Pancreas (tissue), 10 donors: ENCODE results near the gene BICD1. TPM values are rescaled to one million over a fixed set of nuclear protein-coding genes. Genes with fewer than 3 reads are reported as not detected.

Source experiments
- ATAC-seq, 4 donors: fragments of 200-7000 bp; cut with Tn5 transposase; one replicate each; pipeline versions ENCODE4 v1.8.0 to v1.9.1; 2020; ENCODE audit warnings: mild to moderate bottlenecking in 4 of 4, moderate library complexity in 4 of 4
- DNase-seq, 6 donors: peaks; one replicate each; pipeline ENCODE4 v3.0.0-alpha.2; 2020
- FAIRE-seq: peaks from 2 replicates; lab custom pipeline; 2012; peaks lifted over from hg19 to GRCh38; lab: Jason Lieb, UNC
- H3K27ac ChIP-seq, 4 donors: fragments of 200-600 bp; sonication (generic); 1 replicate in 3 of 4; 2 replicates in 1 of 4; pipeline versions ENCODE4 v1.5.0 to v1.8.0; 2020
- H3K27me3 ChIP-seq, 4 donors: fragments of 200-600 bp; one replicate each; pipeline ENCODE4 v1.8.0; 2021
- H3K36me3 ChIP-seq, 3 donors: fragments of 200-600 bp; sonication (generic) in 1 of 3; one replicate each; pipeline versions ENCODE4 v1.5.0 to v1.8.0; 2020 to 2021
- H3K4me1 ChIP-seq, 3 donors: fragments of 200-600 bp; one replicate each; pipeline ENCODE4 v1.8.0; 2021
- H3K4me3 ChIP-seq, 4 donors: fragments of 200-600 bp; sonication (generic) in 2 of 4; one replicate each; pipeline versions ENCODE4 v1.5.0 to v1.8.0; 2020 to 2021
- H3K9me3 ChIP-seq, 4 donors: fragments of 200-600 bp; one replicate each; pipeline ENCODE4 v1.8.0; 2021
- CTCF ChIP-seq, 4 donors: fragments of 200-600 bp; sonication (generic) in 3 of 4; IDR thresholded peaks; one replicate each; pipeline versions ENCODE4 v1.5.0 to v1.8.0; 2021; ENCODE audit warnings: antibody characterized with exemption in 4 of 4
- WGBS, 2 donors: extraction: QIAGEN DNeasy Blood & Tissue Kit; methylation state at CpG; one replicate each; pipeline ENCODE4 v1.1.7; 2013; 5-methylcytosine and 5-hydroxymethylcytosine counted together
- intact Hi-C, 3 donors: fragments of 100-400 bp; cut with DNase I; formaldehyde crosslinking; loops; one replicate each; pipeline versions ENCODE4 v1.11.1 to v1.14.2; 2022
- polyA plus RNA-seq, 2 donors: library from polyadenylated mRNA; stranded (reverse); fragments of 200-250 nt; gene quantifications; one replicate each; pipeline ENCODE4 v1.2.3, GENCODE V29; 2013
- total RNA-seq, 6 donors: library from RNA; stranded (reverse); fragmentation: NEBNext Ultra II Directional in 4 of 6; extraction: Animal tissue kit (Norgen Biotek cat#: 25700) in 4 of 6; gene quantifications; one replicate each; pipeline versions ENCODE4 v1.2.1 to v1.2.4, GENCODE V29; 2021 to 2023
- donor health status: healthy with polysubstance abuse.
- donor health status: DM: no; HTN: no; CAD: no; lungs with moderate emphysema.
- donor health status: DM: no; HTN: no; CAD: no.
- donor health status: control.
- donor health status: control.
- donor health status: Bipolar disorder and iron deficiency.
- donor health status: DM: yes; HTN: yes; CAD: no.
- donor health status: DM: no; HTN: no; CAD: no.
- donor health status: DM: no; HTN: no; CAD: no.
- donor health status: DM: yes; HTN: yes; CAD: no.

The BICD1 gene
- total and polyA plus RNA-seq, 8 donors: 2.4 to 8.1 (median 3.4) TPM

- no peaks in the 10 kb centered on the region for H3K9me3 ChIP-seq
- H3K4me3 ChIP-seq: no peak overlapping the region
- DNase-seq (no peak), ATAC-seq (no peak), FAIRE-seq (no peak)
- intact Hi-C loops: no loop called here
- H3K4me1 ChIP-seq: no peaks in the 10 kb centered on the region
- no peaks in the 10 kb centered on the region for H3K36me3 ChIP-seq
- 92 to 96% methylated on average over 3 of the region's 3 CpGs for WGBS, 2 donors
- no peak for TF ChIP-seq CTCF (IDR thresholded peaks at IDR 0.05)
- no peak overlapping the region for H3K27ac ChIP-seq
- no peaks in the 10 kb centered on the region for H3K27me3 ChIP-seq
Observed at GRCh38 chr12:32205731-32206130, 99.1 kb downstream of the BICD1 start.

- 90 to 92% methylated on average over 2 of the region's 2 CpGs for whole genome bisulfite sequencing, 2 donors
- ATAC-seq: no peak
- Histone ChIP-seq H3K27me3 (no peaks in the 10 kb centered on the region), H3K4me3 (no peak overlapping the region), H3K27ac (no peak overlapping the region), H3K9me3 (no peaks in the 10 kb centered on the region), H3K36me3 (no peaks in the 10 kb centered on the region), H3K4me1 (no peaks in the 10 kb centered on the region)
- no peak for DNase-seq
- TF ChIP-seq CTCF (IDR thresholded peaks at IDR 0.05): no peak
- intact Hi-C loops: no loop called here
- FAIRE-seq: no peak
Observed at GRCh38 chr12:32208355-32208754, 101.7 kb downstream of the BICD1 start.

- Histone ChIP-seq H3K36me3 (no peaks in the 10 kb centered on the region), H3K27me3 (no peaks in the 10 kb centered on the region), H3K4me3 (no peak overlapping the region), H3K9me3 (no peaks in the 10 kb centered on the region), H3K4me1 (no peaks in the 10 kb centered on the region), H3K27ac (no peak overlapping the region)
- peak in 1 of 4 donors; percentile 35 for ATAC-seq
- 86 to 93% methylated on average over 2 of the region's 2 CpGs for WGBS, 2 donors
- intact Hi-C loops: no loop called here
- TF ChIP-seq CTCF (IDR thresholded peaks at IDR 0.05): no peak
- DNase-seq: no peak
- FAIRE-seq: no peak
Observed at GRCh38 chr12:32211066-32211899, 104.6 kb downstream of the BICD1 start.

GRCh38 chr12:32211900-32212156 is 105.2 kb downstream of the BICD1 start:
- intact Hi-C loops: no loop called here
- DNase-seq (no peak), ATAC-seq (peak in 1 of 4 donors; percentile 50), FAIRE-seq (no peak)
- Histone ChIP-seq H3K27me3 (no peaks in the 10 kb centered on the region), H3K27ac (no peak overlapping the region), H3K4me3 (no peak overlapping the region), H3K9me3 (no peaks in the 10 kb centered on the region), H3K36me3 (no peaks in the 10 kb centered on the region), H3K4me1 (no peaks in the 10 kb centered on the region)
- 67 to 71% methylated on average over 2 of the region's 2 CpGs for WGBS, 2 donors
- no peak for TF ChIP-seq CTCF (IDR thresholded peaks at IDR 0.05)

- Histone ChIP-seq H3K36me3 (no peaks in the 10 kb centered on the region), H3K4me1 (no peaks in the 10 kb centered on the region), H3K27me3 (no peaks in the 10 kb centered on the region), H3K4me3 (no peak overlapping the region), H3K27ac (no peak overlapping the region), H3K9me3 (no peaks in the 10 kb centered on the region)
- intact Hi-C loops: no loop called here
- ATAC-seq (no peak), DNase-seq (no peak), FAIRE-seq (no peak)
- TF ChIP-seq CTCF (IDR thresholded peaks at IDR 0.05): no peak
- WGBS, 2 donors: 89 to 90% methylated on average over 5 of the region's 5 CpGs
Observed at GRCh38 chr12:32214723-32215122, 108.1 kb downstream of the BICD1 start.
